Pancreas (tissue), 10 donors: Measurements from ENCODE around the gene SMYD3. TPM values are rescaled to one million over a fixed set of nuclear protein-coding genes. Genes with fewer than 3 reads are reported as not detected.
"Not testable (repeated sequence)": the region's sequence is repeated elsewhere in the genome, so short reads cannot be mapped to it uniquely, and the experiment has no call there.

Experiments
- ATAC-seq, 4 donors: fragments of 200-7000 bp; cut with Tn5 transposase; one replicate each; pipeline versions ENCODE4 v1.8.0 to v1.9.1; 2020; ENCODE audit warnings: mild to moderate bottlenecking in 4 of 4, moderate library complexity in 4 of 4
- DNase-seq, 6 donors: peaks; one replicate each; pipeline ENCODE4 v3.0.0-alpha.2; 2020
- FAIRE-seq: peaks from 2 replicates; lab custom pipeline; 2012; peaks lifted over from hg19 to GRCh38; lab: Jason Lieb, UNC
- H3K27ac ChIP-seq, 4 donors: fragments of 200-600 bp; sonication (generic); 1 replicate in 3 of 4; 2 replicates in 1 of 4; pipeline versions ENCODE4 v1.5.0 to v1.8.0; 2020
- H3K27me3 ChIP-seq, 4 donors: fragments of 200-600 bp; one replicate each; pipeline ENCODE4 v1.8.0; 2021
- H3K36me3 ChIP-seq, 3 donors: fragments of 200-600 bp; sonication (generic) in 1 of 3; one replicate each; pipeline versions ENCODE4 v1.5.0 to v1.8.0; 2020 to 2021
- H3K4me1 ChIP-seq, 3 donors: fragments of 200-600 bp; one replicate each; pipeline ENCODE4 v1.8.0; 2021
- H3K4me3 ChIP-seq, 4 donors: fragments of 200-600 bp; sonication (generic) in 2 of 4; one replicate each; pipeline versions ENCODE4 v1.5.0 to v1.8.0; 2020 to 2021
- H3K9me3 ChIP-seq, 4 donors: fragments of 200-600 bp; one replicate each; pipeline ENCODE4 v1.8.0; 2021
- CTCF ChIP-seq, 4 donors: fragments of 200-600 bp; sonication (generic) in 3 of 4; IDR thresholded peaks; one replicate each; pipeline versions ENCODE4 v1.5.0 to v1.8.0; 2021; ENCODE audit warnings: antibody characterized with exemption in 4 of 4
- WGBS, 2 donors: extraction: QIAGEN DNeasy Blood & Tissue Kit; methylation state at CpG; one replicate each; pipeline ENCODE4 v1.1.7; 2013; 5-methylcytosine and 5-hydroxymethylcytosine counted together
- intact Hi-C, 3 donors: fragments of 100-400 bp; cut with DNase I; formaldehyde crosslinking; loops; one replicate each; pipeline versions ENCODE4 v1.11.1 to v1.14.2; 2022
- polyA plus RNA-seq, 2 donors: library from polyadenylated mRNA; stranded (reverse); fragments of 200-250 nt; gene quantifications; one replicate each; pipeline ENCODE4 v1.2.3, GENCODE V29; 2013
- total RNA-seq, 6 donors: library from RNA; stranded (reverse); fragmentation: NEBNext Ultra II Directional in 4 of 6; extraction: Animal tissue kit (Norgen Biotek cat#: 25700) in 4 of 6; gene quantifications; one replicate each; pipeline versions ENCODE4 v1.2.1 to v1.2.4, GENCODE V29; 2021 to 2023
- donor health status: healthy with polysubstance abuse.
- donor health status: DM: no; HTN: no; CAD: no; lungs with moderate emphysema.
- donor health status: DM: no; HTN: no; CAD: no.
- donor health status: control.
- donor health status: control.
- donor health status: Bipolar disorder and iron deficiency.
- donor health status: DM: yes; HTN: yes; CAD: no.
- donor health status: DM: no; HTN: no; CAD: no.
- donor health status: DM: no; HTN: no; CAD: no.
- donor health status: DM: yes; HTN: yes; CAD: no.

Gene SMYD3
- total and polyA plus RNA-seq, 8 donors, result 4.6 to 10.5 (median 6.7) TPM

GRCh38 chr1:246372559-246372958 lies 134.5 kb downstream of the SMYD3 start:
- 80 to 81% methylated on average over 6 of the region's 6 CpGs for WGBS, 2 donors
- Histone ChIP-seq H3K36me3 (no peaks in the 10 kb centered on the region), H3K4me3 (no peak overlapping the region), H3K27ac (no peak overlapping the region), H3K9me3 (no peaks in the 10 kb centered on the region), H3K4me1 (no peaks in the 10 kb centered on the region), H3K27me3 (no peaks in the 10 kb centered on the region)
- TF ChIP-seq CTCF (IDR thresholded peaks at IDR 0.05), result no peak
- DNase-seq, result no peak
- FAIRE-seq, result no peak
- no peak for ATAC-seq
- intact Hi-C loops, result no loop called here

- no peaks in the 10 kb centered on the region for H3K9me3 ChIP-seq
- no peaks in the 10 kb centered on the region for H3K36me3 ChIP-seq
- DNase-seq (no peak), ATAC-seq (no peak), FAIRE-seq (no peak)
- intact Hi-C loops, result no loop called here
- 82 to 91% methylated on average over 2 of the region's 2 CpGs for WGBS, 2 donors
- no peaks in the 10 kb centered on the region for H3K4me1 ChIP-seq
- no peak for TF ChIP-seq CTCF (IDR thresholded peaks at IDR 0.05)
- H3K4me3 ChIP-seq, result no peak overlapping the region
- no peaks in the 10 kb centered on the region for H3K27me3 ChIP-seq
- no peak overlapping the region for H3K27ac ChIP-seq
Measured at GRCh38 chr1:246367041-246367440, 140.0 kb downstream of the SMYD3 start.

- no peak for TF ChIP-seq CTCF (IDR thresholded peaks at IDR 0.05)
- Histone ChIP-seq H3K9me3 (no peaks in the 10 kb centered on the region), H3K27ac (no peak overlapping the region), H3K36me3 (no peaks in the 10 kb centered on the region), H3K27me3 (no peaks in the 10 kb centered on the region), H3K4me3 (no peak overlapping the region), H3K4me1 (no peaks in the 10 kb centered on the region)
- WGBS, 2 donors, result 61 to 65% methylated on average over 3 of the region's 3 CpGs
- intact Hi-C loops, result no loop called here
- DNase-seq (no peak), FAIRE-seq (no peak), ATAC-seq (no peak)
Measured at GRCh38 chr1:246365708-246366107, 141.4 kb downstream of the SMYD3 start.

GRCh38 chr1:246364415-246364941 lies 142.6 kb downstream of the SMYD3 start:
- TF ChIP-seq CTCF (IDR thresholded peaks at IDR 0.05), result no peak

GRCh38 chr1:246357014-246357598 lies 150.0 kb downstream of the SMYD3 start:
- DNase-seq, ATAC-seq, FAIRE-seq, H3K4me3 ChIP-seq, H3K9me3 ChIP-seq, H3K4me1 ChIP-seq, H3K36me3 ChIP-seq, H3K27ac ChIP-seq, intact Hi-C loops, H3K27me3 ChIP-seq: not testable (repeated sequence)
- 88 to 93% methylated on average over 3 of the region's 3 CpGs for WGBS, 2 donors

More at GRCh38 chr1:246364415-246364941, 142.6 kb downstream of the SMYD3 start:
- no peaks in the 10 kb centered on the region for H3K27me3 ChIP-seq
- H3K4me3 ChIP-seq, result no peak overlapping the region
- H3K36me3 ChIP-seq, result no peaks in the 10 kb centered on the region
- no peak for DNase-seq
- no peaks in the 10 kb centered on the region for H3K4me1 ChIP-seq
- 83 to 89% methylated on average over 6 of the region's 6 CpGs for whole genome bisulfite sequencing, 2 donors
- no peak for FAIRE-seq
- no peak overlapping the region for H3K27ac ChIP-seq
- ATAC-seq, result no peak
- intact Hi-C loops, result no loop called here
- H3K9me3 ChIP-seq, result no peaks in the 10 kb centered on the region
